ENCODE data around the gene CACNB3.

Gene CACNB3

DNA sequence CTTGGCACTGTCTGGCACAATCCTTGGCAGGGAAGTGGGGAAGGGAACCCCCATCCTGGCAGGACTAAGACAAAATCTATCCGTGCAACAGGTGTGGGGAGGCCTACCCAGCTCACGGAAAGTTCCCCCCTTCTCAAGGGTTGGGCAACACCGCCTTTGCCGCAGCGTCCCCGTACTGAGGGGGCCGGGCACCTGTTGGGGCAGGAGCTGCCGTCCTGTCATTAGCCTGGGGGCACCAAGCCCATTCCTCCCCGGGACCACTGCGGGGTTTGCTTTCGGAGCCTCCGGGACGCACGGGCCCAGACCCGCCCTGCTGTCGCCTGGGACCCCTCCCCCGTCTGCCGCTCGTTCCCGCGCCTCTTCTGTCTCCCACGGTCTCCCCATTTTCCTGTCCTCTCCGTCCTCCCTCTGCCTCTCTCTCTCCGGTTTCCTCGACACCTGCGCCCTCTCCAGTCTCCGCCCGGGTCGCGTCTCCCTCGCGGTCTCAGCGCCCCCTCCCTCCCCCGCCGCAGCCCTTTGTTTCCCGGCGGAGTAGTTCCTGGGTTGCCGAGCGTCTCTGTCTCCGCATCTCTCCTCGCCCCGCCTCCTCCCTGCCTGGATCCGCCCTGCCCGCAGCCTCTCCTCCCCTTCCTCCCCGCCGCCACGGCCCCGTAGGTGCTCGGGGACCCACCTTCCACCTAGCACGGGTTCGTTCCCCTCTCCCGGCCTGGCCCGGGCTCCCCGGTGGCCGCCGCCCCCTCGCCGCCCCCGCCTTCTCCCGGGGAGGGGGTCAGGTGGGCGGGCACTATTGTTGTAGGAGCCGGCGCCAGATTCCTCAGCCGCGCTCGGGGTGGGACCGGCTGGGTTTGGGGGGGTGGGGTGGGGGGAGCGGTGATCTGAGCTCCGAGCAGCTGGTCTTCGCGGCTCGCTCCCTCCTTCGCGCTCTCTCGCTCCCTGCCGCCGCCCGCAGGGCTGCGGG lies at the start of gene CACNB3:
Gene CACNB3 (plus strand): TSS at position 624 of the 958 bp plus-strand sequence. CDS start 434 bp downstream, outside the sequence.
- DNase-seq: peak; percentile 78

DNA sequence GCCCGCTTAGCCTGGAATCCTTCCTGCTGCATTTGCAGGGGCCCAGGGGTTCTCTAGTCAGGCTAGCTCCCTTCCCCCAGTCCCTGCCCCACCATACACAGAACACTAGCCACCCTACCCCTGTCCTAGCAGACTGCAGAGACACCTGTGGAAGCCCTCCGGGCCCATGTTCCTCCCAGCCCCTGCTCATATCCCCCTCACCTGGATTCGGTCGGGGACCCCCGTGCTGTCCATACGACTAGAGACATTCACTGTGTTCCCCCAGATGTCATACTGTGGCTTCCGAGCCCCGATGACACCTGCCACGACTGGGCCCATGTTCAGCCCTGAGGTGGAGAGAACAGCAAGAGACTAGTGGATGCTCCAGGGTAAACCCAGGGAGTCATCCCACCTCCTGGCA lies 49.6 kb upstream of the CACNB3 start:
- no peak for DNase-seq

DNA sequence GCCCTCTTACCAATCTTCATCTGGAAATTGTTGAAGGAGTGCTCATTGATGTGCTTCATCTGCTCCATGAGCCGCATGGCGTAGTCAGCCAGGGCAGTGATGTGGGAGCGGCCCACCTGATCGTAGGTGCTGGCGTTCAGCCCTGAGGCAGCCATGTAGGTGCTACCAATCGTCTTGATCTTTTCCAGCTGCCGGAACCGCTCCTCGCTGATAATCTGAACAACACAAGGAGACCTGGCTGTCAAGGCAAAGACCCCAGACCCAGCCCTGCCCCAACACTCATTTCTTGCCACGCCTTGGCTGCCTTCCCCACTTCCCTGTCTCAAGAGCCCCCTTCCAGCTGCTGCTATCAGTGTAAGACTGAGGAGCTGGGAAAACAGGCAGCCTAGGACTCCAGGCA lies 47.5 kb upstream of the CACNB3 start:
- no peak for DNase-seq

DNA sequence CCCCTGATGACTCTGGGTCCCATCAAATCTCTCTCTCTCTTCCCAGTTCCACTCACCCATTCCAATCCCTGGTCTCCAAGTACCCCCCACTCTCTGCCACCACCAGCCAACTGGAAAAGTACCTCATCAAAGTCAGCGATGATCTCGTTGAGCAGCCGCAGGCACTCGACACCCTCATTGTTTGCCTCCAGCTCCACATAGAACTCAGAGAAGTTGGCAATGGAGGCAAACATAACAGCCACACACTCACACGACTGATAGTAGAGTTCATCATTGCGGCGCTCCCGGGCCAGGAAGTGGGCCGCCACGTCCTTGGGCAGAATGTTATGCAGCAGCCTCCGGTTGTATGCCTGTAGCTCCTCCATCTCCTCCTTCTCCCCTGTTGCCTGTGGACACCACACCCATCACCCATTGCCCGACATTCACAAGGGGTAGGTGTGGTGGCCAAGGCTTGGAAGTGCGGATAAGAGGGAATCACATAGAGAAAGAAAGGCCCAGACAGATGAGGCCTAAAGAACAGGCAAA lies 46.6 kb upstream of the CACNB3 start:
- no peak for DNase-seq

DNA sequence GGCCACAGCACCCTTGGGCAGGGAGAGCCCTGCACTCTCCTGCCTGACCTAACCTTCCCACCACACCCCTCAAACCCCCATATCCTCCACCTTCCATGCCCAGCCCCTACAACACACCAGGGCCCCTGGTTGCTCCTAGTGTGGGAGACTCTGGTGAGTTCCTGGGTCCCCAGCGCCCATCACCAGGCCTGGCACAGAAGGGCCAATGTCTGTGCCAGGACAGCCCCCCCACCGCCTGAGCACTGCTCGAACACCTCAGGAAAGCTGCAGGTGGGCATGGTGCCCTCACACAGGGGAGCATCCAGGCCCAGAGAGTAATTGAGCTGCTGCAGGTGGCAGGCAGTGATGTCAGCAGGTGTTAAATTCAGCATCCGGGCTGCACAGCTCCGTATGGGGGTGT lies 44.6 kb upstream of the CACNB3 start:
- DNase-seq: no peak

DNA sequence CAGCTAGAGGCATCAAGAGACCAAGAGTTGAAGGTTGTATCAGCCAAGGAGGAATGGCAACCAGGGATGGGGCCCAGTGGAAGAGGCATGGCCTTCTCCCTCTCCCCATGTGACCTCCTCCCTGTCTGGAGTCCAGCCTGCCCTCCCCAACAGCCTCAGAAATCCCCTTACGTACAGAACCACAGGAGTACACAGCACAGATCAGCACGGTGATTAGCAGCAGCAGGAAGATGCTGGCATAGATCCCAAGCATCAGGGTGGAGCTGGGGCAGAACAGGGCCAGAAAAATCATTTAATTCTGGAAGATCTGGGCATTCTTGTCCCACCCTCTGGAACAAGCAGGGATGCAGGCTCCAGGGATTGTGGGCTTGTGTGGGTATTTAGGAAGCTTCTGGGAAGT lies 43.8 kb upstream of the CACNB3 start:
- no peak for DNase-seq

DNA sequence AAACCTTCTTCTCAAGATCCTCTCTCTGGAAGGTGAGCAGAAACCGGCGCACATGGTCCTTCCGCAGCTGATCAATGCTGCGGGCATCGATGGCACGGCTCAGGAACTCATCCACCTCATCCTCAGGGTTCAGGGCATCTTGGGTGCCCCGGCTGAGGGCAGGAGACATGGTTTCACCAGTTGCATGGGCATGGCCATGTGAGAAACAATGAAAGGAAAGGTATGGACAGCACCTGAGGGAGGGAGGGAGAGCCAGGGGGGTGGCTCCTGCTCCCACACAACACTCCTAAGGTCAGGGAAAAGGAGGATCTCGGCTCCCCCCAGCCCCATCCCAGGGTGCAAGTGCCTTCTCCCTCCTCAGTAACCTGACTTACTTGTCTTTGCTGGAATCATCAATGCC lies 43.0 kb upstream of the CACNB3 start:
- DNase-seq: no peak

DNA sequence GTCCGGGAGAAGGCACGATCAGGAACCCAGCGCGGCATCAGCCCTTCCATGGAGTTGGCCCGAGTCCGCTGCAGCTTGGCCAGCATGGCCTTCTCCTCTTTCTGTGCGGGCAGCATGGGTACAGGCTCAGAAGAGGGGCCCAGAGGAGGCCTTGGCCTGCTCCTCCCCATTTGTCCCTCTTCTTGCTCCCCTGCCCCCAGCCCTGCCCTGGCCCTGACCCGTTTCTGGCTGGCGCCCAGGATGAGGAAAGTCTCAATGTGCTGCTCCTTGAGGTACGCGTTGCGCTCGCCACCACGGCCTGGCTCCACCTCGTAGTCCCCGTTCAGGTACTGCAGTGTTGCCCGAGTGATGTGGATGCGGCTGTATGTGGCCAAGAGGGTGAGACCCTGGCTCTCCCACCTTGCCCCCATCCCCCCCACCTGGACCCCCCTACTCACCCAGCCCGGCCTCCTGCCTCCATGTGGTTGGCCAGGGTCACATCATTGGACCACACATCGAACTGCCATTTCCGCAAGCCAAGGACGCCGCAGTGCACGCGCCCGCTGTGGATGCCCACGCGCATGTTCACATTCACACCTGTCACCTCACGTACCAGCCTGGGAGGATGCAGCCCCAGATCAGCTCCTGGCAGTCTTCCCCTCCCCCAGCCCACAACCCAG lies 42.2 kb upstream of the CACNB3 start:
- no peak for DNase-seq

DNA sequence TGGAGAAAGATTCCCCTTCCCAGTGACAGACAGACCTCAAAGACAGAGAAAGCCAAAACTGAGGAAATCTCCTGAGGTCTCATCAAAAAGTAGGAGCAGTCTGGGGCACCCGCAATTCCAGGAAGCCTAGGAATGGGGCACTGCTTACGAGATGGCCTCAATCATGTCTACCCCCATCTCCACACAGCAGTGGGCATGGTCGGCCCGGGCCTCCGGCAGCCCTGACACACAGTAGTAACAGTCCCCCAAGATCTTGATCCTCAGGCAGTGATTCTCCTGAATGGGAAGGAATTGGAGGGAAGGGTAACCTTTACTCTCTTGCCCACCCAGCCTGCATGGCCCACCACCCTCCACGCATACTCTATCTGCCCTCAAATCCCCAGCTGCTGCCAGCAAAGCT lies 41.3 kb upstream of the CACNB3 start:
- no peak for DNase-seq

DNA sequence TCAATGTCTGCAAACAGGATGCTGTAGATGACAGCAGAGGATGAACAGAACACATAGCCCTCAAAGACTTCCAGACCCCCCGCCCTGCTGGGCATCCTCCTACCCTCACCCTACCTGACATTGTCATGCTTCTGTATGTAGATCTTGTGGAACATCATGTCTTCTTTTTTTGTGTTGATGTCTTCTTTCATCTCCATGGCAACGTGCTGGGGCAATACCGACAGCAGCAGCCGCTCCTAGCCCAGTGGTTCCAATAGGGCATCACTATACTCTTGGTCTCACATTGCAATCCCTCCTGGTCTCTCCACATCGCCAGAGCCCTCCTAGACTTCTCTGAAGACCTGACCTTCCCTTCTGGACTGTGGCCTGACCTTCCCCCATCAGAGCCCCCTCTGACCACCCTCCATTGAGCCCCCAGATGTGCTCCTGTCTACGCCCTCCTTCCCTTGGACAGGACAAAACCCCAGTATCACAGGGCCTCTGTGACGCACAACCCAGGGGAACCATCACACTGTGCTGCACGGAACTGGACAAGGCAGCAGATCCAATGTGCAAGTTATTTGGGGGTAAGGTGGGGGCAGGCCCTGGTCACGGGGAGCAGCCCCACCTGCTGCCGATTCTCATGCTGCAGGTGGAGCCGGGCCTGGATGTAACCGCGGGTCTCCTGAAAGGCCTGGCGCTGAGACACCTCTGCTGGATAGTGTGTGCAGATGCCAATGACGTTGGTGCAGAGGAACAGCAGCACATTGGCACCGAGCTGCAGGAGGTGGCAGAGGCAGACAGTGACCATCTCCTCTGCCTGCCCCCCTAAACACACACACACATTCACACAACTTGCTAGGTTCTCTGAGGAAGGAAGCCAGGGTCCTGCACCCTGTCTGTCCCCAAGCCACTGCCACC lies 40.5 kb upstream of the CACNB3 start:
- DNase-seq: no peak

DNA sequence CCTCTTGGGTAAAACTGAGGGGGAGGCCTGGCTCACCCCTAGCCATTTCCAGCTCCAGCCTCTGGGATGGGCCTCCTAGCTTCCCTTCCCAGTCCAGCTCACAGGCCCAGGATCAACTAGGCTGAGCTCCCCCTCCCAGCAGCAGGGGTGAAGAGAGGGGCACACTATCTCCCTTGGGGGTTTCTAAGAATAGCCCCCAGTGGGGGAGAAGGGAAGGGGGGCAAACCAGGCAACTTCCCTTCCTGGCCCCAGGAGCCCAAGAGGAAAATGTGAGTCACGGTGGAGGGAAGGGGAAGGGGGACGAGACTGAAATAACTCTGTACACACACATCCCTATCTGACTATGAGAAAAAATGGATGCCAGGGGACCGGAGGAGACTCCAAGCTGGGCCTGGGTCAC lies 38.4 kb upstream of the CACNB3 start:
- no peak for DNase-seq

DNA sequence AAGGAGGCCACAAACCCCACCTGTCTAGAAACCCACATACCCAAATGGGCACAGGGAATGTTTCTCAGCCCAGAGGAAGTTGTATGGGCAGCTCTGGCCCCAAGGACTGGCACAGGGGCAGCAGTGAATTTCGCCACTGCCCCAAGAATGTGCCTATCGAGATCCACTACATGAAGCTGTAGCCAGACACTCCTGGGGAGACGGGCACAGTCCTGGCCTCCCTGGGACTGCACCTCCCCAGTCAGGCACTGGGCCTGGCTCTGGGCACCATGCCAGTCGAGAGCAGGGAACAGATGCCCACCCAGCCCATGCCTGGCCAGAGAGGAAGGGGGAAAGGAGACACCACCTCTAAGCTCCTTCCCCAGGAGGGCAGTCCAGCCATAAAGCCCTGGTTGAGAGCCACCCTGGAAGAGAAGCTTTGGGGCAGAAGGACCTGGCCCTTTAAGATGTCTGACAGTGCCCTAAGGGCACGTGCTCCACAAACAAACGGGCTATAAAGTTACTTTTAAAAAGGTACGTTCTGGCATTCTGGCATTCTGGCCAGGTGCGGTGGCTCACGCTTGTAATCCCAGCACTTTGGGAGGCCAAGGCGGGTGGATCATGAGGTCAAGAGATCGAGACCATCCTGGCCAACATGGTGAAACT lies 37.8 kb upstream of the CACNB3 start:
- no peak for DNase-seq

DNA sequence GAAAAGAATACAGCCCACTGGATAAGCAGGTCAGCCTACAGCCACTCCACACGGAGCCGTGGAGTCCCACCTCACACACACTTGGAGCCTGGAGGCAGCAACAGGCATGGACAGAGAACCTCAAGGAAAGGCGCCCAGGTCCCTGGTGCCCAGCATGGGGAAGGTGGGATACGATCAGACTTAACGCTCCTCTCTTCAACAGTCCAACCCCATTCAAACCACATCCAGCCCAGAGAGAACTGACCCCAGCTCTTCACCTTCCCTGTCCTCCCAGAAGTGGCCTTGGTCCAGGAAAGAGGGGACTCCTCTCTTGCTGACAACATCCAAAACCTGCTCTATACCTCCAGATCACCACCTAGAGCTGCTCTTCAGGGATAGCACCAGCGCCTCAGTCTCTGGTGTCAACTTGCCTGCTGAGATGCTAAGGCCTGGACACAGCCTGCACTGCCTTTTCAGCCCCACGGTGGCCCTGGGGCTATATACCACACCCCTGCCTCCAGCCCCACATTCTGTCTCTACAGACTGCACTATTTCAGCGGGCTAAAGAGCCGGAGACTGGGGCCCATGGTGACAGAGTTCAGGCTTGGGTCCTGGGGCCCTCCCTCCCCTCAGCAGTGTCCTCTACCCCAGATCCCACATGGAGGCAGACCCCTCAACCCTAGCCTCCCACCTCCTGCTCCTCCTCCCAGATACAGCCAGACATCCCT lies 36.4 kb upstream of the CACNB3 start:
- no peak for DNase-seq

DNA sequence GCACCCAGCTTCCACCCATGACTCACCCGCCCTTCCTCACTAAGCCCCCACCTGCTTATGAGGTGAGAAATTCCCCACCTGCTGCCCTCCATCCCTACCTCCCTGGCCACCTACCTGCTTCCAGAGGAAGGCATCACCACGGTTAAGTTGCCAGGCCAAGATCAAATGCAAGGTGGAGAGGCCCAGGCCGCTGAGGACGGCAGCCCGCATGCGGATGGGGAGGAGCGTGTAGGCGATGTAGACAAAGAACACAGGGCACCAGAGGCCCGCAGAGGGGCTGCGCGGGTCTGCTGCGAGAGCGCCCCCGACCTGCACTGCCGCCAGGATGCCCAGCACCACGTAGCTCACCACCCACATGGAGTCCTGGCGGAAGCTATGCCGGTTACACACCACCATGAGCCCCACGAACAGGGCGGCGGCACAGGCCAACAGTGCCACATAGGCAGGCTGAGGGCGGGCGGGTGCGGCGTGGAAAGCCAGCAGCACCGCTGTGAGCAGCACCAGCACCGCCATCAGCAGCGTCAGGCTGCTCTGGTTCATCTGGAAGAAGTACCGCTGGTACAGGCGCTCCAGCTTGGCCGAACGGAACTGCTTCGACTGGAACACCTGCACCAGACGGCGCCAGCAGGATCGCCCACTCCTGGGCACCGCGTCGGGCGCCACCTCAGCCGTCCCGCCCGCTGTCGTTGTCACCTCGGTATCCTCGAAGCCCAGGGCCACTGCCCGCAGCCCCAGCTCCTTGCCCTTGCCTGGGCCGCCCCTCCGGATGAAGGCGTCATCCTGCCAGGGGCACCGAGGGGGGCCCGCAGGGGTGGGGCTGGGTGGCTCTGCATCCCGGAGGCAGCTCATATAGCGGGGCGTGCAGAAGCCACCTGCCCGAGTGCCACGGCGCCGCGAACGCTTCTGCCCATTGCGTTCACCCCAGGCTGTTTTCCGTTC lies 35.6 kb upstream of the CACNB3 start:
- no peak for DNase-seq

DNA sequence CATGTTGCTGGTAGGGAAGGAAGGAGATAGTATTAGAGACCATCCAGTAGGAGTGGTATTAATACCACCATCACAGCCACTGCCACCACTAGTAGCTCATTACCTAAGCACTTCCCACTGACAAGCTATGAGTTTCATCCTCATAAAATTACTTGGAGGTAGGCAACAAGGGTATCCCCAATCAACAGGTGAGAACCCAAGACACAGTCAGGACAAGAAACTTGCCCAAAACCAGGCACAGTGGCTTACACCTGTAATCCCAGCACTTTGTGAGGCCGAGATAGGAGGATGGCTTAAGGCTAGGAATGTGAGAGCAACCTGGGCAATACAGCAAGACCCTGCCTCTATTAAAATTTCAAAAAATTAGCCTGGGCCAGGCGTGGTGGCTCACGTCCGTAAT lies 34.9 kb upstream of the CACNB3 start:
- no peak for DNase-seq

DNA sequence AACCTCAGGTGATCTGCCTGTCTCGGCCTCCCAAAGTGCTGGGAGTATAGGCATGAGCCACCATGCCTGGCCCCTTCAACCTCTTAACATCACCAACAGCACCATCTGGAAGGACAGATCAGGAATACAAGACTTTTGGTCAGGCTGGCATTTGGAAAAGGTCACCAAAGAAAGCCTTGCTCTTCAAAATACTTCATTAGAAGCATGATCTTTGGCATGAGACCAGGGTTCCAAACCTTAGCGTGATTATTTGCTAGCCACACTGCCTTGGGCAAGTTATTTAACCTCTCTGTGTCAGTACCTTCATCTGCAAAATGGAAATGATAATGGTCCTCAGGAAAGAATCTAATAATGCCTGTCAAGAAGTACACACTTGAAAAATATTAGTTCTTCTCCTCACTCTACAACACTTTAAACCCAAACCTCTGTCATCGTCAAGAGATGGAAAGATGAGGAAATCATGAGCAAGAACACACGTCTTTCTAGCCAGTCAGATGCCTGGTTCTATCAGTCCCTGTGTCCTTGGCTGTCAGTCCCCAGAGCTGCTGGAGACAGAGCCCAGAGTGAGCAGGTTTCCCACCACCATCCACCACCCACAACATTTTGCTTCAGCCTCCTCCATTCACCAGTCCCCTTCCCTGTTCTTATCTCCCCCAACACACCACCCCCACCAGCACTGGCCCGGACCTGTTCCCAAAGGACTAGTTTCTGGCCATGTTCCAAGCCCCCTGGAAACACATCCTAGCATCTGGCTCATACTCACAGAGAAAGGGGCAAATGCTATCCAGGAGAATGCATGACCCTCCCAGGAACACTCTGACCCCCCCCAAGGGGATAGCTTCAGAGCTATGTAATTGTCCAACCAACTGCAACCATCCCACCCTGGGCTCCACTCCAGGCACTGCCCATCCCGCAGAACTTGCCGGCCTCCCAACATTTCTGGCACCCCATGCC lies 31.4 kb upstream of the CACNB3 start:
- DNase-seq: no peak

DNA sequence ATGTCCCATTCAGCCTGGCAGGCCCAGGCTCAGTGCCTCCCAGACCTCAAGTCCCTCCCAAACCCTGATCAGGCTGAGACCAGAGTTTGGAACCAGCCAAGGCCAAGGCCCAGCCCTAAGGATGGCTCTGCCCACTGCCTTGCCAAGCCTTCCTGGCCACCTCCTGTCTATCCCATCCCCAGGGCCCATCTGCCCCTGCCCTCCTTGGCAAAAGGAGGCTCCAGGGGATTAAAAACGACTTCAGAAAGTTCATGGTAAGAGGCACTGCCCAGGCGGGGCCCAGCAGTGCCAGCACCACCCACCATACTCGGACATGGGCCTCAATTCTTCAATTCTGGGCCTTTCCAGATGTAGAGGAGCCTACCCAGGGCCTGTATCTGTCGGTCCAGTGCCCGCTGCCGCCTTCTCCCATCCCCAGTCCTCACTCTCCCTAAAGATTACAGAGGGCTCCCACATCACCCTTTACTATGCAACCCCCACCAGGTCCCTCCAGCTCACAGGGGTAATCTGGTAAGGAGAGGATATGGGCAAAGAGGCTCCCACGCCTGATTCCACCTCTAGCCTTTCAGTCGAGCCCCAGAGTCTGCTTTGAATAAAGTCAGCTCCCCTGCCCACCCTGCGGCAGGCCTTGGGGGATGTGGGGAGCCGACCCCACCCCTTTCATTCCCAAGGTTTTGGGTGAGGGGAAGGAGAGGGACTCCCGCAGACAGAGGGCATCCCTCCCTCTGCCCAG lies 30.3 kb upstream of the CACNB3 start:
- no peak for DNase-seq

DNA sequence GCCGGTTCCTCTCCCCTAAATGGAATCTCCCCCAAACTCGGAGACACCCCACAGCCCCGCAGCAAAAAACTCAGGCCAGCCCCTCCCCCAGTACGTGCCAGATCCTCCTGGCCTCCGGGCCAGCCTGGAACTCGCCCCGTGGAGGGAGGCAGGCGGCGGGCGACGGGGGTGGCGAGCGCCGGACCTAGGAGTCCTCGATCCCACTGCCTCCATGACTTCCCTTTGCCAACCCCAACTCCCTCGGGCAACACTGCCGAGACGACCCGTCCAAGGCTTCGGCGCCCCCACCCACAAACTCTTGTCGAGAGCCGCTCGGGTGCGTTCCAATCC lies 29.8 kb upstream of the CACNB3 start:
- no peak for DNase-seq

Data from NCI-H510A treated with DMSO at 0.1 percent for 48 hours (cell line).